Measurements from ENCODE around the gene FTO. TPM values are rescaled to one million over a fixed set of nuclear protein-coding genes. Genes with fewer than 3 reads are reported as not detected.

The FTO gene
- total and polyA plus RNA-seq, 7 experiments from 2014 or later = 47.2 to 104 (median 58.3) TPM

DNA sequence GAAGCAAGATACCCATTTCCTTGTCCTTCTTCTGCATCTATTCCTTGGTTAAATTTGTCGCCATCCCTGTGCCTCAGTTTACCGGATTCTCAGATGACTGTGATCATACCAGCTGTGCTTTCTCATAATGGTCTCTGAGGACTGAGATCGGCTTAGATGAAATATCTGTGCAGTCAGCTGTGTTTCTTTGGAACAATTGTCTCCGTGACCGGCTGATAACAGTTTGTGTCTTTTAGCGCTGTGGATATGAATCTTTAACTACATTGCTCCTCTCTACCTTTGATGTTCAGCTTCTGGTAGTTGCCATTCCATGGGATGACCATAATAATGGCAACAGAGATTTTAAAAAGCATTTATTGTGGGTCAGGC is 473 bp downstream of the FTO start:
- ChIA-PET CTCF (interaction anchor here (0.9 kb wide), 1 partner anchor 10 kb away, joined by 3 read pairs; no protein-coding TSS in a partner anchor), POLR2A (interaction anchor here (0.5 to 0.6 kb wide), 2 partner anchors 112 to 576 kb away, joined by 3 to 4 read pairs; no protein-coding TSS in a partner anchor)
- Histone ChIP-seq H3K27me3 (ENCODE audit: control insufficient read depth in 2 of 2, insufficient read depth in 2 of 2, low read length in 2 of 2) (no peaks in the 10 kb centered on the region), H3K27ac (ENCODE audit: low read depth, low read length) (peak overlapping the region; percentile 66), H3K36me3 (ENCODE audit: control insufficient read depth in 2 of 3, insufficient read depth in 3 of 3, low read length in 3 of 3) (no peaks in the 10 kb centered on the region), H3K4me3 (ENCODE audit: low read length) (peak overlapping the region; percentile 78), H3K4me1 (ENCODE audit: control insufficient read depth in 2 of 2, insufficient read depth in 2 of 2, low read length in 2 of 2) (peaks cover 15 to 16% of the 10 kb centered on the region in 2 donors), H3K9me3 (ENCODE audit: control insufficient read depth in 2 of 3, low read length in 3 of 3) (no peaks in the 10 kb centered on the region)
- peaks cover 17 to 52% (median 47%) of the 10 kb centered on the region in 7 donors for H3K4me1 Mint-ChIP-seq
- peaks cover 0 to 23% (median 13%) of the 10 kb centered on the region in 5 donors for H3K36me3 Mint-ChIP-seq
- H3K27ac Mint-ChIP-seq = peak overlapping the region; percentile 90 to 99 (median 95)
- H3K27me3 Mint-ChIP-seq = no peaks in the 10 kb centered on the region
- ATAC-seq (no peak), DNase-seq (no peak)
- peak overlapping the region; percentile 85 to 100 (median 98) for H3K4me3 Mint-ChIP-seq
- no peaks in the 10 kb centered on the region for H3K9me3 Mint-ChIP-seq
- intact Hi-C loops (cut with micrococcal nuclease) = loop anchor here (1.0 to 10.0 kb wide), 9 partner anchors 119 to 1225 kb away; partner anchors contain the start of genes AKTIP (in 2 of the 2), RBL2 (in 2 of the 2), CHD9 (in 1 of the 2) and CHD9NB (in 1 of the 2)

DNA sequence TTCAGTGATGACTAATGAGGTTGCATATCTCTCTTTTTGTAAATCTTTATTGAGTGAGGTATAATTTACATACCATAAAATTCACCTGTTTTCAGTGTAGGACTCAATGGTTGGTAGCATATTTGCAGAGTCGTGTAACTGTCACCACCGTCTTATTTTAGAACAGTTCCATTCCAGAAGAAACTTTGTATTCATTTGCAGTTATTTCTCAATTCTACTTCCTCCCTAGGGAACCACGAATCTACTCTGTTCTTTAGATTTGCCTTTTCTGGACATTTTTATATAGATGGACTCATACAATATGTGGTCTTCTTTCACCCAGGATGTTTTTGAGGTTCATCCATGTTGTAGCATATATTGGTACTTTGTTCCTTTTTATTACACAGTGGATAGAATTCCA is 3.7 kb downstream of the FTO start:
- Mint-ChIP-seq H3K4me3 (no peak overlapping the region), H3K36me3 (peaks cover 0 to 34% (median 17%) of the 10 kb centered on the region in 5 donors), H3K27me3 (no peaks in the 10 kb centered on the region), H3K9me3 (no peaks in the 10 kb centered on the region), H3K27ac (no peak overlapping the region), H3K4me1 (peaks cover 22 to 71% (median 57%) of the 10 kb centered on the region in 7 donors)
- no peaks in the 10 kb centered on the region for H3K9me3 ChIP-seq (ENCODE audit: control insufficient read depth in 2 of 3, low read length in 3 of 3)
- no peaks in the 10 kb centered on the region for H3K27me3 ChIP-seq (ENCODE audit: control insufficient read depth in 2 of 2, insufficient read depth in 2 of 2, low read length in 2 of 2)
- intact Hi-C loops (cut with micrococcal nuclease) = loop anchor here in 1 of 2 donors (2.0 to 10.0 kb wide), 2 partner anchors 157 to 653 kb away; partner anchors contain the start of genes CHD9 and CHD9NB
- POLR2A ChIA-PET = no interaction called here
- H3K36me3 ChIP-seq (ENCODE audit: control insufficient read depth in 2 of 3, insufficient read depth in 3 of 3, low read length in 3 of 3) = no peaks in the 10 kb centered on the region
- H3K4me3 ChIP-seq (ENCODE audit: low read length) = no peak overlapping the region
- H3K4me1 ChIP-seq (ENCODE audit: control insufficient read depth in 2 of 2, insufficient read depth in 2 of 2, low read length in 2 of 2) = peaks cover 15 to 16% of the 10 kb centered on the region in 2 donors
- DNase-seq (no peak), ATAC-seq (no peak)
- CTCF ChIA-PET = no interaction called here
- no peak overlapping the region for H3K27ac ChIP-seq (ENCODE audit: low read depth, low read length)

DNA sequence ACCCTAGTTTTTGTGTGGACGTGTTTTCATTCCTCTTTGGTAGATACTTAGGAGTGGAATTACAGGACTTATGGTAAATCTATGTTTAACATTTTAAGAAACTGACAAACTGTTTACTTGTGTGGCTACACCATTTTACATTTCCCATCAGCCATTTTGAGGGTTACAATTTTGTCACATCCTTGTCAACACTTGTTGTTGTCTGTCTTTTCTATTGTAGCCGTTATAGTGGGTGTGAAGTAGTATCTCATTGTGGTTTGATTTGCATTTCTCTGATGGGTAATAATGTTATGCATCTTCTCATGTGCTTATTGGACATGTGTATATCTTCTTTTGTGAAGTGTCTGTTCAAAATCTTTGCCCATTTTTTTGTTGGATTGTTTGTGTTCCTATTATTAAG is 4.5 kb downstream of the FTO start:
- Mint-ChIP-seq H3K27ac (no peak overlapping the region), H3K9me3 (no peaks in the 10 kb centered on the region), H3K36me3 (peaks cover 0 to 37% (median 17%) of the 10 kb centered on the region in 5 donors), H3K4me3 (no peak overlapping the region), H3K4me1 (peaks cover 28 to 80% (median 62%) of the 10 kb centered on the region in 7 donors), H3K27me3 (no peaks in the 10 kb centered on the region)
- ATAC-seq = no peak
- H3K4me1 ChIP-seq (ENCODE audit: control insufficient read depth in 2 of 2, insufficient read depth in 2 of 2, low read length in 2 of 2) = peaks cover 13 to 15% of the 10 kb centered on the region in 2 donors
- ChIA-PET POLR2A (no interaction called here), CTCF (no interaction called here)
- H3K9me3 ChIP-seq (ENCODE audit: control insufficient read depth in 2 of 3, low read length in 3 of 3) = no peaks in the 10 kb centered on the region
- intact Hi-C loops (cut with micrococcal nuclease) = loop anchor here in 1 of 2 donors (2.0 to 10.0 kb wide), 2 partner anchors 158 to 654 kb away; partner anchors contain the start of genes CHD9 and CHD9NB
- no peak for DNase-seq
- no peaks in the 10 kb centered on the region for H3K36me3 ChIP-seq (ENCODE audit: control insufficient read depth in 2 of 3, insufficient read depth in 3 of 3, low read length in 3 of 3)
- no peak overlapping the region for H3K4me3 ChIP-seq (ENCODE audit: low read length)
- no peaks in the 10 kb centered on the region for H3K27me3 ChIP-seq (ENCODE audit: control insufficient read depth in 2 of 2, insufficient read depth in 2 of 2, low read length in 2 of 2)
- no peak overlapping the region for H3K27ac ChIP-seq (ENCODE audit: low read depth, low read length)

DNA sequence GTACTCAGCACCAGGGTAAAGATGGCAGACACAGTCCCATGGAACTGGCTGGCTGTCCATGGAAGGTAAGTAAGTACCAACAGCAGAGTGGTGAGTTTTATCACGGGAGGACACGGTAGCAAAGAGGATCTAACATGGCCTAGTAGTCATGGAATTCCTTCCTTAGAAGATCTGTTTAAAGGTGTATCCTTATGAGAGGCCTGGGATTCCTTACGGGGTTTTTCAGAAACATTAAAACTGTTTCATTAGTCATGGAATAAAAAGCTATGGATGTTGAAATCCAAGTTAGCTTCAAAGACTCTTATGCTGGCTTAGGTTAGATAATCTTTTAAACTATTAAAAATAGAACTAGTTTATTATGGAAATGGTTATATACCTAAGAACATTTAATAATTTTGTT is 7.4 kb downstream of the FTO start:
- H3K4me1 Mint-ChIP-seq = peaks cover 19 to 79% (median 65%) of the 10 kb centered on the region in 7 donors
- no peak overlapping the region for H3K27ac Mint-ChIP-seq
- no peaks in the 10 kb centered on the region for H3K9me3 Mint-ChIP-seq
- POLR2A ChIA-PET = no interaction called here
- H3K27ac ChIP-seq (ENCODE audit: low read depth, low read length) = no peak overlapping the region
- no peaks in the 10 kb centered on the region for H3K9me3 ChIP-seq (ENCODE audit: control insufficient read depth in 2 of 3, low read length in 3 of 3)
- no peaks in the 10 kb centered on the region for H3K27me3 Mint-ChIP-seq
- no peak overlapping the region for H3K4me3 Mint-ChIP-seq
- no peaks in the 10 kb centered on the region for H3K36me3 ChIP-seq (ENCODE audit: control insufficient read depth in 2 of 3, insufficient read depth in 3 of 3, low read length in 3 of 3)
- DNase-seq (no peak), ATAC-seq (no peak)
- intact Hi-C loops (cut with micrococcal nuclease) = no loop called here
- H3K4me1 ChIP-seq (ENCODE audit: control insufficient read depth in 2 of 2, insufficient read depth in 2 of 2, low read length in 2 of 2) = no peaks in the 10 kb centered on the region
- no peaks in the 10 kb centered on the region for H3K27me3 ChIP-seq (ENCODE audit: control insufficient read depth in 2 of 2, insufficient read depth in 2 of 2, low read length in 2 of 2)
- no peak overlapping the region for H3K4me3 ChIP-seq (ENCODE audit: low read length)
- H3K36me3 Mint-ChIP-seq = peaks cover 0 to 36% (median 14%) of the 10 kb centered on the region in 5 donors
- CTCF ChIA-PET = no interaction called here

DNA sequence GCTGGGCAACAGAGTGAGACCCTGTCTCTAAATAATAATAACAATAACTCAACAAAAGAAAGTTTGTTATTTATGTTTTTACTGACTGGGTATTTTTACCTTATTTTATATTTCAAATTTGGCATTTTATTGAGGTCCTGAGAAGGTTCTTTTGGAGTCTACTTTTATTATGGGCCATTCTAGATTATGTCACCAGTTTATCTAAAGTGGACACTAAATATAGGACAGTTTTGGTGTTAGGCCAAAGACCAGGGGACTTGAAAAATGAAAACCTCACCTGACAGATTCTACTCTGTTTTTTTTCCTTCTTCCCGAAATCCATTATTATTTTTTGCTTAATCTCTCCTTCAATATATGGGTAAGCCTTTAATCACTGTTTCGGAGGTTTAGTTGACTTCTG is 8.1 kb downstream of the FTO start:
- H3K4me1 ChIP-seq (ENCODE audit: control insufficient read depth in 2 of 2, insufficient read depth in 2 of 2, low read length in 2 of 2) = no peaks in the 10 kb centered on the region
- no peak overlapping the region for H3K4me3 ChIP-seq (ENCODE audit: low read length)
- intact Hi-C loops (cut with micrococcal nuclease) = no loop called here
- Mint-ChIP-seq H3K9me3 (no peaks in the 10 kb centered on the region), H3K27ac (no peak overlapping the region), H3K36me3 (peaks cover 0 to 29% (median 10%) of the 10 kb centered on the region in 5 donors), H3K4me3 (no peak overlapping the region), H3K27me3 (no peaks in the 10 kb centered on the region), H3K4me1 (peaks cover 17 to 73% (median 60%) of the 10 kb centered on the region in 7 donors)
- ATAC-seq = no peak
- ChIA-PET CTCF (no interaction called here), POLR2A (no interaction called here)
- no peak overlapping the region for H3K27ac ChIP-seq (ENCODE audit: low read depth, low read length)
- no peaks in the 10 kb centered on the region for H3K9me3 ChIP-seq (ENCODE audit: control insufficient read depth in 2 of 3, low read length in 3 of 3)
- DNase-seq = no peak
- H3K27me3 ChIP-seq (ENCODE audit: control insufficient read depth in 2 of 2, insufficient read depth in 2 of 2, low read length in 2 of 2) = no peaks in the 10 kb centered on the region
- H3K36me3 ChIP-seq (ENCODE audit: control insufficient read depth in 2 of 3, insufficient read depth in 3 of 3, low read length in 3 of 3) = no peaks in the 10 kb centered on the region

DNA sequence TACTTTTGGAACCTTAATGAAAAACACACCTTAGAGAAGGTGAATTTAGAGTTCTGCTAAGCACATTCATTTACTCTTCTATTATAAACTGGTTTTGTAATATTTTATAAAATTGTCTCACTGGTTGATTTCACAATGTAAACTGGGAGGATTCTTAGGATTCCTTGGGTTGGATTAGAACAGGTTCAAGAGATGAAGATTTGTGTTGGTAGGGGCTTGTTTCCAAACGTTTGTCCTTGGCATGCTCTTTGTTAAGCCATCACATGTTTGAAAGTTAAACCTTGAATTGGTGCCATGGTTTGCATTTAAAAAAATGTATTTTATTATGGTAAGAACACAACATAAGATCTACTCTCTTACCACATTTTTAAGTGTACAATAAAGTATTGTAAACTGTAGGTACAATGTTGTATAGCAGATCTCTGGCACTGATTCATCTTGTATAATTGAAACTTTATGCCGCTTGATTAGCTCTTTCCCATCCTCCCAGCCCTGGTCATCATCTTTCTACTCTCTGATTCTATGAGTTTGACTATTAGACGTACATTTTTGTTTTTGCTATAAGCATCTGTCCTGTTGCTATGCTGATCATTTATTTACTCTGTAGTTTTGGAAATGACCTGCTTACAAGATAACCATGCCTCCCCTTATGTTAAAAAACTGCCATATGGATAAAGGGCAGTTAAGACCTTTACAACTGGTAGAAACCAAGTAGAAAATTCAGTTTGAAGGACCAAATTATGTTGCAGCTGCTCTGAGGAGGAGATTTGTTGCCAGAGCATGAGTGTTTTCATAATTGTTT is 9.6 kb downstream of the FTO start:
- no peaks in the 10 kb centered on the region for H3K9me3 Mint-ChIP-seq
- no peak for DNase-seq
- H3K4me1 Mint-ChIP-seq = peaks cover 12 to 66% (median 53%) of the 10 kb centered on the region in 7 donors

More for the DNA sequence above, 9.6 kb downstream of the FTO start:
- no peaks in the 10 kb centered on the region for H3K4me1 ChIP-seq (ENCODE audit: control insufficient read depth in 2 of 2, insufficient read depth in 2 of 2, low read length in 2 of 2)
- no peak for ATAC-seq
- H3K27ac ChIP-seq (ENCODE audit: low read depth, low read length) = no peak overlapping the region
- no peaks in the 10 kb centered on the region for H3K27me3 ChIP-seq (ENCODE audit: control insufficient read depth in 2 of 2, insufficient read depth in 2 of 2, low read length in 2 of 2)
- no peaks in the 10 kb centered on the region for H3K36me3 ChIP-seq (ENCODE audit: control insufficient read depth in 2 of 3, insufficient read depth in 3 of 3, low read length in 3 of 3)
- Mint-ChIP-seq H3K27me3 (no peaks in the 10 kb centered on the region), H3K4me3 (no peak overlapping the region), H3K27ac (no peak overlapping the region), H3K36me3 (peaks cover 0 to 24% (median 9%) of the 10 kb centered on the region in 5 donors)
- H3K9me3 ChIP-seq (ENCODE audit: control insufficient read depth in 2 of 3, low read length in 3 of 3) = no peaks in the 10 kb centered on the region
- CTCF ChIA-PET = no interaction called here
- POLR2A ChIA-PET = no interaction called here
- no peak overlapping the region for H3K4me3 ChIP-seq (ENCODE audit: low read length)
- intact Hi-C loops (cut with micrococcal nuclease) = no loop called here

Measured in naive thymus-derived CD4-positive, alpha-beta T cell (primary cell).